Measurements from ENCODE around the gene MEIS3.
"Not testable (repeated sequence)": the region's sequence is repeated elsewhere in the genome, so short reads cannot be mapped to it uniquely, and the experiment has no call there.

Gene MEIS3

DNA sequence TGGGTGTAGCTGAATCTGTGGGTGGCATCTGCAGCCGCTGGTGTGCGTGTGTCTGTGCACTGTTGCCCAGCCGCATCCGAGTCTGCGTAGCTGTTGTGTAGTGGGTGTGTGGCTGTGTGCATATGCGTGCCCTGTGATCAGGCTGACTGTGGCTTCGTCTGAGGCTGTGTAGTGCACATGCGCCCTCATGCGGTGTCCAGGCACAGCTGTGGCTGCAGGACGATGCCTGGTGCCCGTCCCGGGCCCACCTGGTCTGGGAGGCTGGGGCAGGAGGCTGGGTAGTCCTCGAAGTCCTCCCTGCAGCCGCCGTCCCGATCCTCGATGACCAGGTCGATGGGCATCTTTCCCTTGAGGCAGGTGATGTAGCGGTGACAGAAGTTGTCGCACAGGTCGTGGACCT lies 4.9 kb downstream of the MEIS3 start:
- DNase-seq: no peak

DNA sequence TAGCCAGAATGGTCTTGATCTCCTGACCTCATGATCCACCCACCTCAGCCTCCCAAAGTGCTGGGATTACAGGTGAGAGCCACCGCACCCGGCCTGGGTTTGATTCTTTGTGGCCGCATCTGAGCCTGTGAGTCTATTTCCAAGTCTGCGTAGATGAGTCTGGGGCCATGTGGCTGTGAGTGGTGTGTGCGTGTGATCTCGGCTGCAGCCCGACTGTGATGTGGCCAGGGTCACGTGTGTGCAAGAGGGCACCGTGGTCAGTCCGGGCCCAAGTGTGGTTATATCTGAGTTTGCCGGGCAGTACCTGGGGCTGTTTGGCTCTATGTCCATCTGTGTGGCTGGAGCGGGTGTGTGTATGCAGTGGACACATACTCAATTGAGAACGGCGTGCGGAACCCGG lies 5.4 kb downstream of the MEIS3 start:
- no peak for DNase-seq

DNA sequence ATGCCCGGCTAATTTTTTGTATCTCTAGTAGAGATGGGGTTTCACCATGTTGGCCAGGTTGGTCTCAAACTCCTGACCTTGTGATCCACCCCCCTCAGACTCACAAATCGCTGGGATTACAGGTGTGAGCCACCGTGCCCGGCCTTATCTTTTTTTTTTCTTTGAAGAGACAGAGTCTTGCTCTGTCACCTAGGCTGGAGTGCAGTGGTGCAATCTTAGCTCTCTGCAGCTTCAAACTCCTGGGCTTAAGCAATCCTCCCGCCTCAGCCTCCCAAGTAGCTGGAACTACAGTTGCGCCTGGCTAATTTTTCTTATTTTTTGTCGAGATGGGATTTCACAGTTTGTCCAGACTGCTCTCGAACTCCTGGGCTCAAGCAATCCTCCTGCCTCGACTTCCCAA lies 7.6 kb downstream of the MEIS3 start:
- not testable (repeated sequence) for DNase-seq

DNA sequence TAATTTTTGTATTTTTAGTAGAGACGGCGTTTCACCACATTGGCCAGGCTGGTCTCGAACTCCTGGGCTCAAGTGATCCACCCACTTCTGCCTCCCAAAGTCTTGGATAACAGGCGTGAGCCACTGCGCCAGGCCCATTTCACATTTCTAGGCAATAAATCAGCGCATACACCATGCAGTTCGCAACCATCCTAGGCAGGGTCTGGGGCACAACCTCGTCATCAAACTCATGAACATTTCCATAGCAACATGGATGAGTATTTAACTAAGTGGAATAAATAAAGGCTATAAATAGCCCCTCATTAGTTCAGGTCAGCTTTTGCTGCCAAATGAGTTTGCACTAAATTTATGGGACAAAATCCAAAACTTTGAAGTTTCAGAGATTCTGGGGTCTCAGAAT lies 8.2 kb downstream of the MEIS3 start:
- DNase-seq: no peak

DNA sequence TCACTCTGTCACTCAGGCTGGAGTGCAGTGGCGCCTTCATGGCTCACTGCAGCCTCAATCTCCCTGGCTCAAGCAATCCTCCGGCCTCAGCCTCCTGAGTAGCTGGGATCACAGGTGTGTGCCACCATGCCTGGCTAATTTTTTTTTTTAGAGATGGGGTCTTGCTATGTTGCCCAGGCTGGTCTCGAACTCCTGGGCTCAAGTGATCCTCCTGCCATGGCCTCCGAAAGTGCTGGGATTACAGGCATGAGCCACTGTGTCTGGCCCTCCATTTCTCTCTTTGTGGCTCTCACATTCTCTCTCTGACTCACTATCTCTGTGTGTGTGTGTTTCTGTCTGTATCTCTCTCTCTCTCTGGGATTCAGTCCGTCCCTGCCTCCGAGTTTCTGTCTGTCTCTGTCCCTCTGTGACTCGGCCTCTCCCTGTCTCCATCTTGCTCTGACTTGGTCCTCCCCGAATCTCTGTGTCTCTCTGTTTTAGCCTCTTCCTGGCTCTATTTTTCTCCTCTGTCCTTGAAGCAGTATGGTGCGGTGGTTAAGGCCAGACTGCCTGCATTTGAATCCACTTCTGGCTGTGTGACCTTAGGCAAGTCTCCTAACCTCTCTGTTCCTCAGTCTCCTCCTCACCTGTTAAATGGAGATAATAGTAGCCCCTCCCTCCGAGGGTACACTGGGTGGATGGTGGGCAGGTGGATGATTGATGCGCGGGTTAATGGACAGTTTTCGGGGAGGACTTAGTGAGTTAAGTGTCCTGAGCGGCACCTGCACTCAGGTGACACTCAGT lies 11.0 kb downstream of the MEIS3 start:
- no peak for DNase-seq

DNA sequence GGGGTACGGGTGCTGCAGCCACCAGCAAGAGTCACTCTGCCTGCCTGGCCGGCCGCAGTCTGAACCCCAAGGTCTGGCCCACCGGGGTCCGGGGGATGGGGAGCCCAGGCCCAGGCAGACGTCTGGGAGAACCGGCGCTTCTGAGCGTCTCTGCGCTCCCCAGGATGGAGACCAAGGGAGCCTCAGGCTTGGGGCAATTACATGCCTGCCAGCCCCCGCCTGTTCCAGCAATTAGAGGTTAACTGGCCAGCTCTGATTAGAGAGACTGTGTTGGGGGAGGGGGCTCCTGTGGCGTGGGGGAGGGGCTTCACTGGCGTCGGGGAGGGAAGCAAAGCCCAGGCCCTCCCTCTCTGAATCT lies 11.9 kb downstream of the MEIS3 start:
- no peak for DNase-seq

DNA sequence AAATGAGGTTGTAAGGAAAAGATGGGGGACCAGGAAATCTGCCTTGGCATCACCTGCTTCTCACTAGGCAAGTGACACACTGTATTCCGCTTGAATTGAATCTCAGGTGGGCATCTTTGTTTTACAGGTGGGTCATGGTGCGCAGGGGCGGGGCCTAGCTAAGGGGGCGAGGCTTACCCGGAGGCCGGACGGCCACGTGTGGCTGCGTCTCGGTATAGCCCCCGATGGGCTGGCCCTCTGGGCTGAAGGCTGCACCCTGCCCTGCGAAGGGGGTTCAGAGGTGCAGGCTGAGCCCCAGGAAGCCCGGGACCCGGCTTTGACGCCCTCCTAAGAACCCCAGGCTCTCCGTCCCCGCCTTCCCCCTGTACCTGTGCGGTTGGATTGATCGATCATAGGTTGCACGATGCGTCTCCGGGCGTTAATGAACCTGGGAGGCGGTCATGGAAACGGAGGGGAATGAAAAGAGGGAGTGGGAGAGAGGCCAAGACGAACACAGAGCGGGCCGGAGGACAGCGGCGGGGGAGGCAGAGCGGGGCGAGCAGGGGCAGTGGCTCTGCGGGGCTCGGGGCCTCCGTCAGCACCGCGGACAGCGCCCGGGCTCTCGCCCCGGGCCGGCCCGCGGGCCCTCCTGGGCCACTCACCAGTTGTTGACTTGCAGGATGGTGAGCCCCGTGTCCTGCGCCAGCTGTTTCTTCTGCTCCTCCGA lies 12.5 kb downstream of the MEIS3 start:
- no peak for DNase-seq

DNA sequence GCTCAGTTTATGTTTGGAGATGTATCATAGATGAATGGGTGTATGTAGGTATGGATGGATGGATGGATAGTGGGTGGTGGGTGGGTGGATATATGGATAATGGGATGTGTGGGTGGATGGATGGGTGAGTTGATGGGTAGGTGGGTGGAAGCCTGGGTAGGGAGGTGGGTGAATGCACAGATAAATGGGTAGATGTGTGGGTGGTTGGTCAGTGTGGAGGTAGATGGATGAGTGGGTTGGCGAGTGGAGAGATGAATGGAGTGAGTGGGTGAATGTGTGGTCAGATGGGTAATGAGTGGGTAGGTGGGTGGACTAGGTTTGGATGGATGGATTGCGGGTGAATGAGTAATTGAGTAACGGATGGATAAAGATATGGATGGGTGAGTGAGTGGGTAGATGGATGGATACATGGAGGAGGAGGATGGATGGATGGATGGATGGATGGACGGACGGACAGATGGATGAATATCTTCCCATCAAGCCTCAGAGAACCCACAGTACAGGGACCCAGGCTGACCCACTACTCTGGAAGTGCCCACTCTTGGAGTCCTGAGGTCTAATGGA lies 13.4 kb downstream of the MEIS3 start:
- no peak for DNase-seq

DNA sequence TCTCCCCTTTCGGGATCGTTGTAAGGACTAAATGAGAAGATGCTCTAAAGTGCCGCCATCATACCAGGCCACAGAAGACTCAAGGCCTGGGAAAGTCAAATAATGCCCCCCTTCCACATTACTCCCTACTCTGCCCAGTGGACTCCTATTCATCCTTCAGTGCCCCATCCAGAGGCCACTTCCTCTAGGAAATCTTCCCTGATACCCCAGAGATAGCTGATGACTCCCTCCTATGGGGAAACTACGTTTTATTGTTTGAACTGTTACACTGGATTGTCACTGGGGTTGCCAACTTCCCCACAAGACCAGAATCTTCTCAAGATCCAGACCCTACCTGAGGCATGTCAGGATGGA lies 14.2 kb downstream of the MEIS3 start:
- DNase-seq: no peak

DNA sequence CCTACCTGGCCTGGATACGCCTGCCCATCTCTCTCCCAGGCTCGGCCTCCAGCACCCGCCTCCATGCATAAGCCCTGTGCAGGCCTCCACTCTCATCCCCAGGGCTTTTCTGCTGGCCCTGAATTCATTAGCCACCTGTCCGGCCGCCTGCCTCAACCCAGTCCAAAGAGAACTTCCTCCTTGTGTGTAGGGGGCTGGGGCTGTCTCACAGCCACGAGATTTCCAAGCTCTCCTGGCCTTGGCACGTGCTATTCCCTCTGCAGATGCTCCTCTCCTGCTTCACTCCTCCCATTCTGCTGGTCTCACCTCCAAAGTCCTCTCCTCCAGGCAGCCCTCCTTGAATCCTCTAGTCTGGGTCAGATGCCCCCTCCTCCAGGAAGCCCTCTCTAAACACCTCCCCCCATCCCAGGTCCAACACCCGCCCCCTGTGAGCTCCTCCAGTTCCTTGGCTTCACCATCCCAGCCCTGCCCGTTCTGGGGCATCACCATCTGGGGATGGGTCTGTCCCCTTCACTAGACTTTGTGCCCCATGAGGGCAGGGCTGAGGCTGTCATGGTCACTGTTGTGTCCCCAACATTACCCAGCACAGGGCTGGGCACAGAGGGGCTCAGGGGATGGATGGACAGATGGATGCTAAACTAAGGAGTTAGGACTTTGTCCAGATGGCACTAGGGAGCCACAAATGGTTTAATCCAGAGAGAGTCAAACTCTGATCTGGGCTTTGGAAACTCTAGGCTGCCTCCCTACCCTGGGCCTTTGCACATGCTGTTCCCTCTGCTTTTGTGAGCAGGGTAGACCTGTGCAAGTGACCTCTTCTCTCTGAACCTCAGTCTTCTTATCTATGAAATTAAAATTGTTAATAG lies 14.8 kb downstream of the MEIS3 start:
- no peak for DNase-seq

DNA sequence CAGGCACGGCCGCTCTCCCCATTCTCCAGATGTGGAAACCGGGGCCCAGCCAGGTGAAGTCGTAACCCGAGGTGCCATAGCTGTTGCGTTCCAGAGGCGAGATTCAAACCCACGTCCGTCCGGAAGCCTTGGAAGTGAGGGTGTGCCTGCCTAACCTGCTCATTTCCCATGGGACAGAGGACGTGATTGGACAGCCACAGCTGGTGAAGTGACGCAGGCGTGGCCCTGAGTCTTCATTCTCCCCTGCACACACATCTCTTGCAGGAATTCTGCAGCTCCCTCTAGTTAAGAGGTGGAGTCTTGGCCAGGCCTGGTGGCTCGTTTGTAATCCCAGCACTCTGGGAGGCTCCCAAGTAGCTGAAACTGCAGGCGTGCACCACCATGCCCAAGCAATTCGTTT lies 16.8 kb downstream of the MEIS3 start:
- no peak for DNase-seq

DNA sequence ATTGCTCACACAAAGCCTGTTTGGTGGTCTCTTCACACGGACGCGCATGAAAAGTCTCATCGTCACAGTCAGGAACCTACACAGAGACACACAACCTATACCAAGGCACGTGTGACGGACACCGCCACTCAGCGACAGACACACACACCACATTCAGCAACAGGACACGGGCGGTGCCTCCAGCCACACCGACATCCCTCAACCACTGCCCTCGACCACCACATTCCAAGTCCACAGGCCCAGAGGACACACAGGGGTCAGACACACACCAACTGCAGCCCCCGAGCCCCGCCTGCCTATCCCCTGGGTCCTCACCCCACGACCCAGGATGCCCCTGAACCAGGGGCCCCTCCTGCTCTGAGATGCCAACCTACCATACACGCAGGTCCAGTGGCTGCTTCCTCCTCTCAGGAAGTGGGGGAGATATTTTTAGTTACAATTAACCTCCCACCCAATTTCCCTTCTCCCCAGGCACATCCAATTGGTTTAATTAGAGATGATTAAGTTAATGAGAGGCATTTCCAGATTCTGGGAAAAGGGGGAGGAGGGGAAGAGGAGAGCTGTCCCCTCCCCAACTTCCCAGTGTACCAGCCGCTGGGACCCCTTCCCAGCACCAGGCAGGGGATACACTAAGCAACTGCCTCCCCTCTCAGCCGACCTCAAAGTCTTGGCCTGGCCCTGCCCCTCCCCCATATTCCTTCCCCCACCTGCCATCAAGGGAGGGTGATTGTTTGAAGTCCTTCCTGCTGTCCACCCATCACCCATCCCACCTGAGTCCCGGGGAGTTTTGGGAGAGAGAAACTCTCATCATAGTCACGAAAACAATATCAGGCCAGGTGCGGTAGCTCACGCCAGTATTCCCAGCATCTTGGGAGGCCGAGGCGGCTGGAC lies 20.4 kb downstream of the MEIS3 start:
- no peak for DNase-seq

DNA sequence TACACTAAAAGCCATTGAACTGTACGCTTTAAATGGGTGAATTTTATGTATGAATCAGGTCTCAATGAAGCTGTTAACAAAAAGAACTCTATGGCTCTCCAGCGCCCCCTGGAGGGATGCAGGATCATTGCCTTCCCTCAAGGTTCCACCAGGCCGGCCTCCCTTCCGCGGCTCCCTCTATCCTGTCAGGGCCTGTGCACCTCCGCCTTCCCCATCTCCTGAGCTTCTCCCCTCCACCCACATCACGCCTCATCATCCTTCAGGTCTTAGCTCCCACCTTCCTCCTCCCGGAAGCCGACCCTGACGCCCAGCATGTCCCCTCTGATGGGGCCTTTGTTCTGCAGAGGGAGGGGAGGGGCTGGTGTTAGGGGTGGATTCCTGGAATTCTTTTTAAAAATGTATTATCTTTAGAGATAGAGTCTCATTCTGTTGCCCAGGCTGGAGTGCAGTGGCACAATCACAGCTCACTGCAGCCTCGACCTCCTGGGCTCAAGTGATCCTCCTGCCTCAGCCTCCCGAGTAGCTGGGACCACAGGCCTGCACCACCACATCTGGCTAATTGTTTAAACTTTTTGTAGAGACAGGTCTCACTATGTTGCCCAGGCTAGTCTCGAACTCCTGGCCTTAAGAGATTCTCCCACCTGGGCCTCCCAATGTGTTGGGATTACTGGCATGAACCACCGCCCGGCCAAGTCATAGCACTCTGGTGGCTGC lies 27.7 kb downstream of the MEIS3 start:
- peak; percentile 97 for DNase-seq

DNA sequence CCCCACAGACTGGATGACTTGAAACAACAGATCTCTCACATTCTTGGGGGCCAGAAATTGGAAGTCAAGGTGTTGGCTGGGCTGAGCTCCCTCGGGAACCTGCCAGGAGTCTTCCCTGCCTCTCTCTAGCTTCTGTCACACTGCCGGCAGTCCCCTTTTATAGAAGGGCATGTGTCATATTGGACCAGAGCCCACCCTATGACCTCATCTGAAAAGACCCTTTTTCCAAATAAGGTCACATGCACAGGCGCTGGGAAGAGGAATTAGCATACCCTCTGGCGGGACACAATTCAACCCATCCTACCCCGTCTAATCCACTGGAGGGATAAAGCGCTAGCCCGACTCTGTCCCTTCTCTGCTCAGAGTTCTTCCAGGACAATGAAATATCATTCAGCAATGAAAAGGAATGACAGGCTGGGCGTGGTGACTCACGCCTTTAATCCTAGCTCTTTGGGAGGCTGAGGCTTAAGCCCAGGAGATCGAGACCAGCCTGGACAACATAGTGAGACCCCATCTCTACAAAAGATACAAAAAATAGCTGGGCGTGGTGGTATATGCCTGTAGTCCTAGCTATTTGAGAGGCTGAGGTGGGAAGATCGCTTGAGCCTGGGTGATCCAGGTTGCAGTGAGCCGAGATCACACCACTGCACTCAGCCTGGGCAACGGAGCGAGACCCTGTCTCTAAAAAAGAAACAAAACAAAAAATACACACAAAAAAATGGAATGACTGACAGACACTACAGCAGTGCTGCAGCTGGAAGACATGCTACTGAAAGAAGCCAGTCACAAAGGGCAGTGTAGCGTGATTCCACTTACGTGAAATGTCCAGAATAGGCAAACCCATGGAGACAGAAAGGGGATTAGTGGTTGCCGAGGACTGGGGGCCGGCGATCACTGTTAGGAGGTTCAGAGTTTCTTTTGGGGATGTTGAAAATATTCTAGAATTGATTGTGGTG lies 28.5 kb downstream of the MEIS3 start:
- DNase-seq: no peak

DNA sequence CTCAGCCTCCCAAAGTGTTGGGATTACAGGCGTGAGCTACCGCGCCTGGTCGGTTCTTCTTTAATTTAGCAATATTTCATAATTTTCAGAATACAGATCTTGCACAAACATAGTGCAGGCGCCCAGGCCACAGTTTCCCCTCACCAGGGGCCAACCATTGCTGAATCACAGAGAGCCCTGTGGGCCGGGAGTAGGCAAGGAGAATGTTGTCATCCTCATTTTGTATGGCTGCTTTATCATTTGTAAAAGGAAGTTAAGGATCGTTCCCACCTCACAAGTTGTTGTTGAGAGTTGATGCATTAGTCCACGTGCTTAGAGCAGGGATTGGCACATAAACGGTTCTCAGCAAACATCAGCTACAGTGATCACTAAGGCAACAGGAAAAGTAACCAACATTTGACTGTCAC lies 30.2 kb downstream of the MEIS3 start:
- no peak for DNase-seq

DNA sequence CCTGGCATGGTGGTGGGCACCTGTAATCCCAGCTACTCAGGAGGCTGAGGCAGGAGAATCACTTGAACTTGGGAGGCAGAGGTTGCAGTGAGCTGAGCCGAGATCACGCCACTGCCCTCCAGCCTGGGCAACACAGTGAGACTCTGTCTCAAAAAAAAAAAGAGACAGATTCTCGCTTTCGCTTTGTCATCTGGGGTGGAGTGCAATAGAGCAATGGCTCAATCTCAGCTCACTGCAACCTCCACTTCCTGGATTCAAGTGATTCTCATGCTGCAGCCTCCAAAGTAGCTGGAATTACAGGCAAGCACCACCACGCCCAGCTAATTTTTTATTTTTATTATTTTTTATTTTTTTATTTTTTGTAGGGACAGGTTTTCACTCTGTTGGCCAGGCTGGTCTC lies 30.6 kb downstream of the MEIS3 start:
- DNase-seq: not testable (repeated sequence)

DNA sequence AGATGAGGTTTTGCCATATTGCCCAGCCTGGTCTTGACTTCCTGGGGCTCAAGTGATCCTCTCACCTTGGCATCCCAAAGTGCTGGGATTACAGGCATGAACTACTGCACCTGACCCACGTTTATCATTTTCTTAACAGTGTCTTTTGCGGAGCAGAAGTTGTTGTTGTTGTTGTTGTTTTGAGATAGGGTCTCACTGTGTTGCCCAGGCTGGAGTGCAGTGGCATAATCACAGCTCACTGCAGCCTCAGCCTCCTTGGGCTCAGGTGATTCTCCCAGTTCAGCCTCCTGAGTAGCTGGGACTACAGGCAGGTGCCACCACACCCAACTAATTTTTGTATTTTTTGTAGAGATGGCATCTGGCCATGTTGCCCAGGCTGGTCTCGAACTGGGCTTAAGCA lies 31.7 kb downstream of the MEIS3 start:
- DNase-seq: not testable (repeated sequence)

DNA sequence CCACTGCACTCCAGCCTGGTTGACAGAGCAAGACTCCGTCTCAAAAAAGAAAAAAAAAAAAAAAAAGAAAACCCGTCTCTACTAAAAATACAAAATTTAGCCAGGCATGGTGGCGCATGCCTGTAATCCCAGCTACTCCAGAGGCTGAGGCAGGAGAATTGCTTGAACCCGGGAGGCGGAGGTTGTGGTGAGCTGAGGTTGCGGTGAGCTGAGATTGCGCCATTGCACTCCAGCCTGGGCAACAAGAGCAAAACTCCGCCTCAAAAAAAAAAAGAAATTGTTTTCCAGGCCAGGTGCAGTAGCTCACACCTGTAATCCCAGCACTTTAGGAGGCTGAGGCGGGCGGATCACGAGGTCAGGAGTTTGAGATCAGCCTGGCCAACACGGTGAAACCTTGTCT lies 32.7 kb downstream of the MEIS3 start:
- DNase-seq: not testable (repeated sequence)

DNA sequence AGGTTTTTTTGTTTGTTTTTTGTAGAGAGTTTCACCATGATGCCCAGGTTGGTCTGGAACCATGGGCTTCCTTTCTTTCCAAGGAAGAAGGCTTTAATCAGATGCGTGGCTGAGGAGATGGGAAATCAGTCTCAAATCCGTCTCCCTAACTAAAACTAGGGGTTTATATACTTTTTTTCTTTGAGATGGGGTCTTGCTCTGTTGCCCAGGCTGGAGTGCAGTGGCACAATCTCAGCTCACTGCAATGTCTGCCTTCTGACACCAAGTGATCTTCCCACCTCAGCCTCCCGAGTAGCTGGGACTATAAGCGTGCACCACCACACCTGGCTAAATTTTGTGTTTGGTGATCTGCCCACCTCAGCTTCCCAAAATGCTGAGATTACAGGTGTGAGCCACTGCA lies 34.8 kb downstream of the MEIS3 start:
- not testable (repeated sequence) for DNase-seq

DNA sequence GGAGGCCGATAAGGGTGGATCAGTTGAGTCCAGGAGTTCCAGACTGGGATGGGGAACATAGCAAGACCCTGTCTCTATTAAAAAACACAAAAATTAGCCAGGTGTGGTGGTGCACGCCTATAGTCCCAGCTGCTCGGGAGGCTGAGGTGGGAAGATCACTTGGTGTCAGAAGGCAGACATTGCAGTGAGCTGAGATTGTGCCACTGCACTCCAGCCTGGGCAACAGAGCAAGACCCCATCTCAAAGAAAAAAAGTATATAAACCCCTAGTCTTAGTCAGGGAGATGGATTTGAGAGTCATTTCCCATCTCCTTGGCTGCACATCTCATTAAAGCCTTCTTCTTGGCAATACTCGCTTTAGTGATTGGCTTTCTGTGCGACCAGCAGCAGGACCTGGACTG lies 35.4 kb downstream of the MEIS3 start:
- DNase-seq: not testable (repeated sequence)

Data from activated CD8-positive, alpha-beta memory T cell treated with anti-CD3 and anti-CD28 coated beads, Interleukin-2, amount 50 U/mL, for 48 hours (primary cell).